GM21447 (cell line): ENCODE measurements around the gene MAPKBP1.

Experiments used
- ATAC-seq: cut with Tn5 transposase; IDR thresholded peaks from one replicate; pipeline ENCODE4 v1.9.1; 2021; ENCODE audit not compliant: unreplicated experiment

MAPKBP1 gene

DNA sequence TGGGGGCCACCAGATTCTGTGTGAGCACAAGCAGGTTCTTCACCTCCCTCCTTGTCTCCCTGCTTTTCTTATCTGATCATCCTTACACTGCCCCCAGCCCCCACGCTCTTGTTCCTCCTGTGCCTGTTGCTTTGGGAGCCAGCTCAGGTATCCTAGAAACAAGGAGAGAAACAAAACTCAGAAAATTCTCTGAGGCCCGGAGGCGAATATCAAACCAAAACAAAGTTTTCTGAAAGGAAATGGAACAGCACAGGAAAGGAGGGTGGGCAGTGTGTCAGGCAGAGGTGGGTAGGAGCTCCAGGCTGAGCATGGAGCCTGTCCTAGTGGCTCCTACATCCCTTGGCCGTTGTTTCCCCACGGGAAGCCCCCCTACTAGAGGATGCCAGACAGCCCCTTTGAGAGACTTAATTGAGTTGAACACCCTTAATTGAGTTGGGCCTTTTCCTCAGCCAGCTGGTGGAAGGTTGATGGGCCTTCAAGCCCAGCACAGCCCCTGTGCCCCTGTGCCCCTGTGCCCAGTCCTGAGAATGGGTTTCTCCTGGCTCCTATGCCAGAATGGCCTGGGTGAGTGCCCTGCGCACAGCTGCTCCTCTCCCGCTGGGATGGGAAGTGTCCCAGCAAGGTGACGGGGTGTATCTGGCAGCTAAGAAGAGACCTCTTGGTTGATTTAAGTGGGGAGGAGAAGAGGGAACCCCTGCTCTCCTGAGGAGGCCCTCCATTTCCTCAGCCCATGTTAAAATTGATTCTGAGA, 30.8 kb downstream of the MAPKBP1 start:
- ATAC-seq: no peak

DNA sequence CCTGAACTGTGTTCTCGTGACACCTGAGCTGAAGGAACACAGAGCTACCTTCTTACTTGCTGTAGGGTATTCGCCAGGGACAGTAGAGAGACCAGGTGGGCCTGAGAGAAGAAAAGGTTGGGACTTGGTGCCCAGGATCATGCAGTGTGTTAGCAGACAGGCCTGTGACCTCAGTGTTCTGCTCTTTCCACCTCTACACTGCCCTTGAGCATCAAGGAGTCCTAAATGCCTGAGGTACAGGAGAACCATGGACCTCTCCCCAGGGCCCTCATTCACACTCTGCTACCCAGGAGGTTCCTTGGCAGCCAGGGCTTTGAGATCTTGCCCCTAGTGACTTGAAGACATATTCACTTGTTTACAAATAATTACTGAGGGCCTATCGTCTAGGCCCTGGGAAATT, 31.4 kb downstream of the MAPKBP1 start:
- ATAC-seq: no peak

DNA sequence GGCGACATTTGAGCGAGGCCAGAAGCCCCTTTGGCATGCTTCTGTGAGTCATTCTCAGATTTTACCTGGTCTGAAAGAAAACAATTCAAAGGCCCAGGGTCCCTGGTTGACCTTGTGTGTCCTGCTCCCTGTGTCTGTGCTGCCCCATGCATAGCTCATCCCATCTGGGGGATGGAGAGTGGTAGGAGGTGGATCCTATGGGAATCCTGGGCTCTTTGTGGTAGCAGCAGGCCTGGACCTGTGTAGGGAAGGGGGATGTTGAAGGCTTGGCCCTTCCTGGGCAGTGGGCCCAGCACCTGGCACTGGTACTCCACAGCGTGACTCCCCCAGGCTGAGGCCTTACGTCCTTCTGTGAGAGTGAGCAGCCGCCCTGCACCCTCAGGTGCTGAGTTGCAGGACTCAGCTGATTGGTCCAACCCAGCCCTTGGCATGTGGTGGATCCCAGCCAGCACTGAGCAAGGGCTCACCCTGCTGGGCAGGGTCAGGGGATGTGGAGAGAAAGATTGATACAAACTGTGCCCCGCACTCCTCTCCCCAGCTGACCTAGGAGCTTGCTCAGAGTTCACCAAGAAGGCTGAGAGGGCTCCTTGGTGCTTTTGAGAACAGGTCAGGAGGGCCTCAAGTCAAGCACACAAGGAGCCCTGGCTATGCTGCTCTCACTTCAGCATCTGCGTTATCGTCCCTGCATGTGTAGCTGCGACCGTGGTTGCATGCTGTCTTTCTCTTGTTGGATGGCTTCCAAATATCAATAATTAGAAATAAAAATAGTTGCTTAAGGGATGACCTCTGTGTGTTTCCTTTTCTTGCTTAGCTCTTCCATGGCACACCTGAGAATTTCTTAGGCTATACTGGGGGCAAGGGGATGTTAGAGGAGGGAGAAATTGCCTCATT, 32.3 kb downstream of the MAPKBP1 start:
- no peak for ATAC-seq

DNA sequence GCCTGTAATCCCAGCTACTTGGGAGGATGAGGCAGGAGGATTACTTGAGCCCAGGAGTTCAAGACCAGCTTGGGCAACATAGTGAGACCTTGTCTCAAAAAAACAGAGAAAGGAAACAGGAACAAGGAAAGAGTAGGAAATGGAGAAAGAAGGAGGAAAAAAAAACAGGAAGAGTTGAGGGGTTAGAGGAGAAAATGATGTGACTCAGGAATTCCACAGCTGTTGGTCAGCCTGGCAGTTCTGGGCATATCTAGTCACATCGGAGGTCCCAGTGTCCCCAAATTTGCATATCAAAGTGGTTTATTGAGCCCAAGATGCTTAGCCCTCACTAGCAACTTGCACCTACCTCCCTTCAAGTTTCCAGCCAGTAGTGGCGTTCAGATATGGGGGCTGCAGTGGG, 34.8 kb downstream of the MAPKBP1 start:
- no peak for ATAC-seq

DNA sequence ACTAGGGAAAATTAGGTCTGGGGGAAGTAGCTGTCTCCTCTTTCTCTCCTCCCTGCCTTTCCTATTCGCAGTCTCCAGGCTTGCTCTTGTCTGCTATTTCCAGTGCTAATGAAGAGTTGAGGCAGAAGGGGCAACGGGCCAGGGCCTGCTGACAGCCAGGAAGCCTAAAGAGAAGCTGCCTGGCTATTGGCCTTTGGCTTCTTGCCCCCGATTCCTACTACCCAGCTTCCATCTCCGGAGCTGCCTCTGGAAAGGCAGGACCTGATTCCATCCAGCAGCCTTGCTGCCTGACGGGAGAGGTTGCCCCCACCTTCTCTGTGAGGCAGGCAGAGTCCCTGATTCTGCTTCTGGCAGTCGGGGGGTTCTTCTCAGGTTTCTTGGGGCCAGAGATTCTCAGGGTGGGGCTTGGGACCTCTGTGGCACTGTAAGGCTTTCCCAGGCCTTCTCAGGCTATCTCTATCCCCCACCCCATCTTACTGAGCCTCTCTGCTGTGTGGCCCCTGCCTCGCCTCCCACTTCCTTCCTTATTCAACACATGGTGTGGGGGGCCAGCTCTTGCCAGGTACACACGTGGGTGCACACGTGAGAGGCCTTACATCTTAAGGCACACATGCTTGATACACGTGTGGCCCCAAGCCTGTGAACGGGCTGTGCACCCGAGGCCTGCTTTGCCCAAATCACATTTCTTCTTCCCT, 35.4 kb downstream of the MAPKBP1 start:
- no peak for ATAC-seq

DNA sequence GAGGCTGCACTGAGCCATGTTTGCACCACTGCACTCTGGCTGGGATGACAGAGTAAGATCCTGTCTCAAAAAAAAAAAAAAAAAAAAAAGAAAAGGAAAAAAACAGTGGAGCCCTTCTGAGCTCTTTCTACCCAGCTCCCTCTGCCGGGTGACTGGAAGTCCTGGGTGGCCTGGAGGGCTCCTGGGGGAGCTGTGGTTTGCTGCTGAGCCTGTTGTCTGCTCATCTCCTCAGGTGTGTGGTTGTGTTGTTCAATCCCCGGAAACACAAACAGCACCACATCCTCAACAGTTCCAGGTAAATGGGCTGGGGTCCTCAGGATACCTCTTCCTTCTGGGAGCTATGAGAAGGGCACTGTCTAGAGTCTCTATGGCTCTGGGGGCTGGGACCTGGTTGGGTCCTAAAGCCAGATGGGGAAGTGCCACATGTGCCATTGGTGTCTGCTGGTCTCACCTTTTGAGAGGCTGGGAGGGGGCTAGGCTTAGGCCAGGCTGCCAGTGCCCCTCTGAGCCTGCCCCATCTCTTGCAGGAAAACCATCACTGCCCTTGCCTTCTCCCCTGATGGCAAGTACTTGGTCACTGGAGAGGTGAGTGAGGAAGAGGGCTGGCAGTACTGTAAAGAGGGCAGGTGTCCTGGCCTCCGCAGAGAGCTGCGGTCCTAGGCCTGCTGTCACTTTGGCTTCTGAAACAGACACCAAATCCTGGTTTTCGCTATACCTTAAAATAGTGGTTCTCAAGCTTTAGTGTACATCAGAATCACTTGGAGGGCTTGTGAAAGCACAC, 36.6 kb downstream of the MAPKBP1 start:
- no peak for ATAC-seq

DNA sequence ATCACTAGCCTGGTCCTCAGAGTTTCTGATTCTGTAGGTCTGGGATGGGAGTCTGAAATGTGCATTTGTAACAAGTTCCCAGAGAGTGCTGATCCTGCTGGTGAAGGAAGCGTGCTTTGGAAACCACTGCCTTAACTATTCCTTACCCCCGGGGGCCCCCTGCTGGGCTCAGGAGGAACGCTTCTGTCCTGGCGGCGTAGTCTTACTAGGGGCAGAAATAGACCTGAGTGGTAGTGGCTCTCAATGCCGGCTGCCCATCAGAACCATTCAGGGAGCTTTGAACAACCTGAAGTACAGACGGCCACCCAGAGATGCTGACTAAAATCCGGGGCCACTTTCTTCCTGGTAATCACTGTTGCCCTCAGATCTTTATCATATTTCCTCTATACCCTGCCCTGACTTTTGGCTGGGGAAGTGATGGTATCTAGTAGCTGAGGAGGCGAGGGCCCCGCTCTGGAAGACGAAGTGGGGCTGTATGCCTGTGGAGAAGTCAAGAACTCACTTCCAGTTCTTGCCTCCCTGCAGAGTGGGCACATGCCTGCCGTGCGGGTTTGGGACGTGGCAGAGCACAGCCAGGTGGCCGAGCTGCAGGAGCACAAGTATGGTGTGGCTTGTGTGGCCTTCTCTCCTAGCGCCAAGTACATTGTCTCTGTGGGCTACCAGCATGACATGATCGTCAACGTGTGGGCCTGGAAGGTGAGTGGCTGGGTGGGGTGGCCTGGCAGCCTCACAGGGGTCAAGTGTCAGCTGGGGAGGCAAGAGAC, 37.3 kb downstream of the MAPKBP1 start:
- no peak for ATAC-seq

DNA sequence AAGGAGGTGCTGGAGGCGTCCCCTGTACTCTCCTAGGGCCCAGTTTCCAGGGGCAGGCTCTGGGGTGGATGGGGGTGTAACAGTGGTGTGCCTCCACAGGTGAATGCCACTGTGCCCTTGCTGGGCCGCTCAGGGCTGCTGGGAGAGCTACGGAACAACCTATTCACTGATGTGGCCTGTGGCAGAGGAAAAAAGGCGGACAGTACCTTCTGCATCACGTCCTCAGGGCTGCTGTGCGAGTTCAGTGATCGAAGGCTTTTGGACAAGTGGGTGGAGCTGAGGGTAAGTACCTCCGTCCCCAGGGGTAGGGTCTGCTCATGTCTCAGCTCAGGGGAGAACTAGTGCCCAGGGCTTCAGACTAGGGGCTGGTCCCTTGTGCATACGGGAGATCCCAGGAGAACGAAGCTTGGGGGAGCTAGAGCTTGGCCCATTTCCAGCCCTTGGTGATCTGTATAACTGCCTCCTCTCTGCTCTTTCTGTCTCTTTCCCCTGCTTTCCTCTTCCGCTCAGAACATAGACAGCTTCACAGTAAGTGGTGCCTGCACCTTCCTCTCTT, 38.6 kb downstream of the MAPKBP1 start:
- no peak for ATAC-seq

DNA sequence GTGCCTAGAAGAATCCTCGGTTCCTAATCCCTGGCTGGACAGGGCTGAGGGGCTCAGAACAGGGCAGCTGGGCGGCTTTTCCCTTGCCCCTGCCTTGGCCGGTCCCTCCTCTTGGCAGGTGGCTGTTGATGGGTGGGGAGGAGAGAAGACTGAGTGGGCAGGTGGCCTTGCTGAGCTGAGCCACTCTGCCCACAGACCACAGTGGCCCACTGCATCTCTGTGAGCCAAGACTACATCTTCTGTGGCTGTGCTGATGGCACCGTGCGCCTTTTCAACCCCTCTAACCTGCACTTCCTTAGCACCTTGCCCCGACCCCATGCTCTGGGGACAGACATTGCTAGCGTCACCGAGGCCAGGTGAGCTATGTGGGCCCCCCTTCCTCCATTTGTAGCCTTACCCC, 39.1 kb downstream of the MAPKBP1 start:
- no peak for ATAC-seq

DNA sequence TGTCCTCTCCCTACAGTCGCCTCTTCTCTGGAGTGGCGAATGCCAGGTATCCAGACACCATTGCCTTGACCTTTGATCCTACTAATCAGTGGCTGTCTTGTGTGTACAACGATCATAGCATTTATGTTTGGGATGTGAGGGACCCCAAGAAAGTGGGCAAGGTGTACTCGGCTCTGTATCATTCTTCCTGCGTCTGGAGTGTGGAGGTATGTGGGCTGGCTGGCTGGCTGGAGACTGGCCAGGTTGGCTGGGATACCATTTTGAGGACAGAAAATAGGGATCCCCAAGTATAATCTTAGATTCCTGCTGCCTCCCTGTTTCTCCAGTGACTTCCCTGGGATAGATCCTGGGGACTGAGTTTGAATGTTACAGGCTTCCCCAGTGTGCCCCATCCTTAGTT, 40.2 kb downstream of the MAPKBP1 start:
- no peak for ATAC-seq

DNA sequence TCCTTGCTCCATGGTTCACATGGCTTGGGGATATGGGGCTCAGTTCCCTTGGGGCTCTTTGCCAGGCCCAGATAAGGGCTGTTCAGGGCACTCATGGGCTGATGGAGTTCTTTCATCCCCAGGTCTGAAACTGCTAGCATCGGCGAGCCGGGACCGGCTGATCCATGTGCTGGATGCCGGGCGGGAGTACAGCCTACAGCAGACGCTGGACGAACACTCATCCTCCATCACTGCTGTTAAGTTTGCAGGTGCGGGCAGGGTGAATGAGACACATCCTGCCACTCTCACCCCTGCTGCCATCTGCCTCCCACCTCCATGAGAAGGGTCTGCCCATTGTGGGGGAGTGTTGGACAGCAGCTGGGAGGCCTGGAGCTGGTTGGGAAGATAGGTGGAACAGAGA, 42.5 kb downstream of the MAPKBP1 start:
- ATAC-seq: no peak

DNA sequence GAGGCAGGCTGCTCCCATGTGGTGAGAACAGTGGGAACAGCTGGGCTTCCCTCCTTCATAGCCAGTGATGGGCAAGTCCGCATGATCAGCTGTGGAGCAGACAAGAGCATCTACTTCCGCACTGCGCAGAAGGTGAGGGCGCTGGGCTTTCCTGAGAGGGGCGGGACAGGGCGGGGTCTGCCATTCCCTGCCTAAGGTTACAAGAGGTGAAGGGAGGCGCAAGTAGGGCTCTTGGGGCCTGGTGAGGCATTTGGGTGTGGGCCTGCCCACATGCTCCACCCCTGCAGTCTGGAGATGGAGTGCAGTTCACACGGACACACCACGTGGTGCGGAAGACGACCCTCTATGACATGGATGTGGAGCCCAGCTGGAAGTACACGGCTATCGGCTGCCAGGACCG, 43.0 kb downstream of the MAPKBP1 start:
- no peak for ATAC-seq

DNA sequence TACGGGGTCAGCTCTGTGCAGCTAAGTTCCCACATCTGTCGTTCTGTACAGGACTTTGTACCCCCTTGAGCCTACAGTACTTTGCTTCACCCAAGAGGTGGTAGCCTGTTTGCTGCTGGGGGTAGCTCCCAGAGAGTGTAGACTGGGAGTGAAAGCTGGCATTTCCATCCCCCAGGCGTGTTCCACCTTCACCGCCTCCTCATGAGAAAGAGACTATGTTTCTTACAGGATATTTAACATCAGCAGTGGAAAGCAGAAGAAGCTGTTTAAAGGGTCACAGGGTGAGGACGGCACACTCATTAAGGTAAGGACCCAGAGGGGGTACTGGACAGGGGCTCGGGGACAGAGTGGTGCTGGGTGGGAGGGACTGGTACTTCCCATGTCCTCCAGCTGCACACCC, 43.5 kb downstream of the MAPKBP1 start:
- no peak for ATAC-seq

DNA sequence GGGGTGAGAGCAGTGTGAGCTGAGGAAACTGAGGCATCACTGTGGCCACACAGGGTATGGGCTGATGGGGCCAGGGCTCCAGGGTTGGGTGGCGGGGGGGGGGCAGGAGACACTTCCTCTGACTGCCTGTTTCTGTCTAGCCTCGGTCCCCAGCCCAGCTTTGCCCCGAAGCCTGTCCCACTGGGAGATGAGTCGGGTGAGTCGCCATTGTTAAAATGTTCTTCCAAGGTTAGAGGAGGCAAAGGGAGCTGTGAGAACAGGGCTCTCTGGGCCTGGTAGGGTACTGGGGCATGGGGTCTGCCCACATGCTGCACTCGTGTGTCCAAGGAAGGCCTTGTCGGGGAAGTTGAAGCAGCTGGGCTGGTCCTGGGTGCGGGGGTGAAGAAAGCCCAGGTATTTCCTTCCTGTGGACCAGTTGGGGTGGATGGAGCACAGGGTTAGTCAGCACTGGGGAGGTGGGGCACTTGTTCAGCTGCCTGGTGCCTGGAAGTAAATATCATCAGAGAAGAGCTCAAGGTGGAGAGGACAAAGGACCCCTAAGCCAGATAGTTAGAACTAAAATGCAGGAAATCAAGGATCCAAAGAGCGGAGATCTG, 45.3 kb downstream of the MAPKBP1 start:
- no peak for ATAC-seq

DNA sequence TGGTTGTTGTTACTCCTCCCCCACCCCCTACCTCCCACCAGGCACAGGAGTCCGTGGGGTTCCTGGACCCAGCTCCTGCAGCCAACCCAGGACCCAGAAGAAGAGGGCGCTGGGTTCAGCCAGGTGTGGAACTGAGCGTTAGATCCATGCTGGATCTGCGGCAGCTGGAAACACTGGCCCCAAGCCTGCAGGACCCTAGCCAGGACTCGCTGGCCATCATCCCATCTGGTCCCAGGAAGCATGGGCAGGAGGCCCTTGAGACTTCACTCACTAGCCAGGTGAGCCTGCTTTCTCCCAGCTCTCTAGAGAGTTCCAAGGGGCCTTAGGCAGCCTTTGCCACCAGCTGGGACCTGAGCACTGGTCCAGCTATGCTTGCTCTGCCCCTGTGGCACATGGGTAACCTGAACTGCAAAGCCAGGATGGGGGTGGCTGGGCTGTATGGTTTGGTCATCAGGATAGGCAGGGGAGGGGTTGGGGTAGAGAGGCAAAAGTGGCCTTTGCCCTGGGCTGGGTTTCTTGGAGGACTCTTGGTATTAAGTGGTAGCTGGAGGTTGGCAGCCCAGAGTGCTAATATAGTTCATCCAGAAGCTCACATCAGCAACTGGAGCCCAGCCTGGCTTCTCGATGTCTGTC, 46.6 kb downstream of the MAPKBP1 start:
- no peak for ATAC-seq

DNA sequence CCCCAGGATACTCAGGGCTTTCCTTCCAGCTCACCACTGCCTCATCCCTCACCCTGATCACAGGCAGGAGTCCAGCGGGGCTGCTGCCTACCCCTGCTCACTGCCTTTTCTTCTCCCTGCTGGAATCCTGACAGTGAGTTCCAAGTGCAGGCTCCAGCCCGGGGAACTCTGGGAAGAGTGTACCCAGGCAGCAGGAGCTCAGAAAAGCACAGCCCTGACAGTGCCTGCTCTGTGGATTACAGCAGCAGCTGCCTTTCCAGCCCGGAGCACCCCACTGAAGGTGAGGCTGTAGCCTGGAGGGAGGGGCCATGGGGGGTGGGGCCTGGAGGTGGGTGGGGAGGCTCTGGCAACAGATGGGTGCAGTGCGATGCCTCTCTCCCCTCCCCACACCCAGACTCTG, 47.5 kb downstream of the MAPKBP1 start:
- ATAC-seq: no peak

DNA sequence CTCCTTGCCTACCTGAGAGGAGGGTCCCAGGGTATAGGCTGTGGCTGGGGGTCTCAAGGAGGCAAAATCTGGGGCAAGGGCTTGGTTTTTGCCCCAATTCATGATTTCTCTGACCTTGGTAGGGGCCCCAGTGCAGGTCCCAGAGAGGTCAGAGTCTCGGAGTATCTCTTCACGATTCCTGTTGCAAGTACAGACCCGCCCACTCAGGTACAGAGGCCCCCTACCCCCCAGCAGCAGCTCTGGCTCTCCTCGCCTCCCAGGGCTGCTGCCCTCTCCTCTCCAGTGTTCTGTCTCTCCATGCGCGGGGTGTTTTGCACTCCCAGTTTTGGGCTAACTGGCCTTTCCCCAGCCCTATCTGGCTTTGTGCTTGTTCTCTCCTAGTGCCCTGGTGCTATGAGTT, 48.2 kb downstream of the MAPKBP1 start:
- no peak for ATAC-seq

DNA sequence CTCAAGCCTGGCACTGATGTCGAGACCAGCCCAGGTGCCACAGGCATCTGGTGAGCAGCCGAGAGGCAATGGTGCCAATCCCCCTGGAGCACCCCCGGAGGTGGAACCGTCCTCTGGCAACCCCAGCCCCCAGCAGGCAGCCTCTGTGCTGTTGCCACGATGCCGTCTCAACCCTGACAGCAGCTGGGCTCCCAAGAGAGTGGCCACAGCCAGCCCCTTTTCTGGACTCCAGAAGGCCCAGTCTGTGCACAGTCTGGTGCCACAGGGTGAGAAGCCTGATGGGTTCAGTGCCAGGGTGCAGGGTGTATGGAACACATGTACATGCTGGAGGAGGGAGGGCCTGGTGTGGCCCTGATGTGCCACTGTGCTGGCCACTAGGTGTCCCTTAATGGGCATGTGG, 48.7 kb downstream of the MAPKBP1 start:
- no peak for ATAC-seq

DNA sequence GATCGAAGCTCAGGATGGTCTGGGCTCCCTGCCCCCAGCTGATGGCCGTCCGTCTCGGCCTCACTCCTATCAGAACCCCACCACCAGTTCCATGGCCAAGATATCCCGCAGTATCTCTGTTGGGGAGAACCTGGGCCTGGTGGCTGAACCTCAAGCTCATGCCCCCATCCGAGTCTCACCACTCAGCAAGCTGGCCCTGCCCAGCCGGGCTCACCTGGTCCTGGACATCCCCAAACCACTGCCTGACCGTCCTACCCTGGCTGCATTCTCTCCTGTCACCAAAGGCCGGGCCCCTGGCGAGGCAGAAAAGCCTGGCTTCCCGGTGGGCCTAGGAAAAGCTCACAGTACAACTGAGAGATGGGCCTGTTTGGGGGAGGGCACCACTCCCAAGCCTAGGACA, 49.2 kb downstream of the MAPKBP1 start:
- no peak for ATAC-seq
